Small intestine (tissue), 16 donors: ENCODE measurements around the gene NEDD4L. TPM values are rescaled to one million over a fixed set of nuclear protein-coding genes. Genes with fewer than 3 reads are reported as not detected.
"Not testable (repeated sequence)": the region's sequence is repeated elsewhere in the genome, so short reads cannot be mapped to it uniquely, and the experiment has no call there.

Experiments
- DNase-seq, 2 donors: peaks; one replicate each; pipeline versions ENCODE4 v3.0.0 to v3.0.0-alpha.2; 2013
- FAIRE-seq: peaks from 2 replicates; lab custom pipeline; 2012; peaks lifted over from hg19 to GRCh38; lab: Jason Lieb, UNC
- H3K27ac ChIP-seq, 3 donors: one replicate each; pipeline ENCODE4 v1.5.1; 2013; ENCODE audit warnings: low read length in 2 of 3, mild to moderate bottlenecking in 2 of 3, control low read depth in 1 of 3, inconsistent platforms in 1 of 3, low read depth in 1 of 3, moderate library complexity in 1 of 3
- H3K27me3 ChIP-seq, 3 donors: one replicate each; pipeline ENCODE4 v1.6.1; 2013; ENCODE audit warnings: low read length in 3 of 3, inconsistent platforms in 1 of 3; ENCODE audit not compliant: control insufficient read depth in 3 of 3, insufficient read depth in 3 of 3
- H3K36me3 ChIP-seq, 3 donors: one replicate each; pipeline ENCODE4 v1.6.1; 2013; ENCODE audit warnings: low read length in 3 of 3, inconsistent platforms in 1 of 3, low read depth in 1 of 3, mild to moderate bottlenecking in 1 of 3, moderate library complexity in 1 of 3; ENCODE audit not compliant: control insufficient read depth in 3 of 3, insufficient read depth in 2 of 3
- H3K4me1 ChIP-seq, 3 donors: one replicate each; pipeline ENCODE4 v1.6.1; 2013; ENCODE audit warnings: low read length in 2 of 3, inconsistent platforms in 1 of 3, low read depth in 1 of 3, mild to moderate bottlenecking in 1 of 3, moderate library complexity in 1 of 3; ENCODE audit not compliant: control insufficient read depth in 3 of 3, insufficient read depth in 2 of 3
- H3K4me3 ChIP-seq, 3 donors: one replicate each; pipeline ENCODE4 v1.5.1; 2013; ENCODE audit warnings: low read length in 3 of 3, control low read depth in 1 of 3, inconsistent platforms in 1 of 3, low read depth in 1 of 3, mild to moderate bottlenecking in 1 of 3, moderate library complexity in 1 of 3
- H3K9me3 ChIP-seq, 2 donors: one replicate each; pipeline ENCODE4 v1.6.1; 2013; ENCODE audit warnings: low read depth in 1 of 2, low read length in 1 of 2; ENCODE audit not compliant: control insufficient read depth in 2 of 2, insufficient read depth in 1 of 2
- WGBS, 3 donors: extraction: QIAGEN DNeasy Blood & Tissue Kit; methylation state at CpG; one replicate each; pipeline ENCODE4 v1.1.7; 2013; 5-methylcytosine and 5-hydroxymethylcytosine counted together
- long read RNA-seq, 10 donors: transcript quantifications; one replicate each; lab custom pipeline, GENCODE V29; 2026
- polyA plus RNA-seq, 4 donors: library from polyadenylated mRNA; stranded (reverse) in 3 of 4; unstranded in 1 of 4; fragments of 200-250 nt in 3 of 4; fragments of 120-200 nt in 1 of 4; gene quantifications; one replicate each; pipeline versions ENCODE4 v1.2.1 to v1.2.3, GENCODE V29; 2013
- donor health status: healthy with polysubstance abuse.
- donor health status: control.
- donor health status: control.
- donor health status: Bipolar disorder and iron deficiency.
- donor health status: healthy.

The NEDD4L gene
- polyA plus RNA-seq = 100 to 1,000 TPM in 1 of 4 donors, 10 to 100 TPM in 3; 36.5 to 113 (median 96.2) TPM
- long read RNA-seq, donor 1 = 0 reads
- long read RNA-seq, donor 2, partial matches to known transcripts = 0 of 3 reads
- long read RNA-seq, donor 2, other reads (novel, unspliced or antisense) = 0 of 3 reads
- long read RNA-seq, donor 3, partial matches to known transcripts = 0 of 5 reads
- long read RNA-seq, donor 3, other reads (novel, unspliced or antisense) = 0 of 5 reads
- long read RNA-seq, donor 4, partial matches to known transcripts = 0 of 1 reads
- long read RNA-seq, donor 4, other reads (novel, unspliced or antisense) = 0 of 1 reads
- long read RNA-seq, donor 5, partial matches to known transcripts = 0 of 3 reads
- long read RNA-seq, donor 5, other reads (novel, unspliced or antisense) = 0 of 3 reads
- long read RNA-seq, donor 6, transcript NEDD4L-237 (2 exons, 728 nt) = major isoform, 5 of 11 reads
- long read RNA-seq, donor 6, partial matches to known transcripts = 0 of 11 reads
- long read RNA-seq, donor 6, other reads (novel, unspliced or antisense) = 0 of 11 reads
- long read RNA-seq, donor 7, partial matches to known transcripts = 39 of 44 reads
- long read RNA-seq, donor 7, other reads (novel, unspliced or antisense) = 0 of 44 reads
- long read RNA-seq, donor 8 = 0 reads
- long read RNA-seq, donor 9, partial matches to known transcripts = 0 of 3 reads
- long read RNA-seq, donor 9, other reads (novel, unspliced or antisense) = 0 of 3 reads
- long read RNA-seq, donor 10, full-length matches to known transcripts = 17 of 23 reads
- long read RNA-seq, donor 10, partial matches to known transcripts = 6 of 23 reads
- long read RNA-seq, donor 10, other reads (novel, unspliced or antisense) = 0 of 23 reads

DNA sequence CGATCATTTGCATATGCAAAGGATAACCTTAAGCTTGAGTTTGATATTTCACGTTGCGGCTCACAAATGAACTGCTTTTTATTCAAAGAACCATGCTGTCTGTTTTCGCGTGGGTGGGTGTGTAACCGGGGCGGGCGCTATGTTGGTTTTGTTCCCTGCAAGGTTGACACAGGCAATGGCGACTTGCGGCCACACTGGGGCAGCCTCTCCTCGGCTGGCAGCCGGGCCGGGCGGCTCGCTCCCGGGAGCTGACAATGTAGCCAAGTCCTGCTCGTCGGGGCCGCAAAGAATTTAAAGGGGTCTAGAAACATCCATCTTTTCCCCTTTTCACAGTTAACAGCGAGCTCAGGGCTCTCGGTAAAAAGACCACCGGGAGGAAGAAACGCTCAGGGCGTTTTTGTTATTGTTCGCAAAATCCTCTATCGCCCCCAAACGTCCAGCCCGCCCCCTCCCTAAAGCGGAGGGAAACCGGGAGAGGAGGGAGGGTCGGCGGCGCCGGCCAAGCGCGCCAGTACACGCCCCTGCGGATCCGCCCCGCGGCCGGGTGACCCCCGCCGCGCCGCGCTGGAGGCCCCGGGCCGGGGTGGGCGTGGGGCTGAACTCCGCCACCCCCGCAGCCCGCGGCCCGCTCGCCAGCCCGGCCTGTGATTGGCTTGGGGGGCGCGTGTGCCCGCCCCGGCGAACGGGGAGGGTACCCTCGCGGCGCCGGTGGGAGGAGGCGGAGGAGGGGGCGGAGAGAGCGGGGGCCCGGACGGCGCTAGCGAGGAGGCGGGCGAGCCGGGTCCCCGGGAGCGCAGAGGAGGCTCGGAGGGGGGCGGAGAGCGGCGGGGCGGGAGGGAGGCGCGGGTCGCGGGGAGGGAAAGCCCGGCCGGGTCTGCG is at the start of gene NEDD4L:
TSS of gene NEDD4L (plus strand) at position 736 of the 879 bp plus-strand sequence. CDS start 435 bp downstream, outside the sequence.
- Histone ChIP-seq H3K27ac (peak within 1 kb of the TSS; percentile 82 to 97 (median 91)), H3K27me3 (no peaks in the 10 kb centered on the region), H3K9me3 (no peaks in the 10 kb centered on the region), H3K4me1 (peaks cover 0 to 33% (median 0%) of the 10 kb centered on the region in 3 donors), H3K4me3 (peak within 1 kb of the TSS; percentile 67 to 94 (median 69)), H3K36me3 (no peaks in the 10 kb centered on the region)
- 0% methylated on average over 31 to 89 of the region's 91 CpGs for WGBS, 3 donors
- DNase-seq (peak; percentile 87 to 95), FAIRE-seq (no peak)

DNA sequence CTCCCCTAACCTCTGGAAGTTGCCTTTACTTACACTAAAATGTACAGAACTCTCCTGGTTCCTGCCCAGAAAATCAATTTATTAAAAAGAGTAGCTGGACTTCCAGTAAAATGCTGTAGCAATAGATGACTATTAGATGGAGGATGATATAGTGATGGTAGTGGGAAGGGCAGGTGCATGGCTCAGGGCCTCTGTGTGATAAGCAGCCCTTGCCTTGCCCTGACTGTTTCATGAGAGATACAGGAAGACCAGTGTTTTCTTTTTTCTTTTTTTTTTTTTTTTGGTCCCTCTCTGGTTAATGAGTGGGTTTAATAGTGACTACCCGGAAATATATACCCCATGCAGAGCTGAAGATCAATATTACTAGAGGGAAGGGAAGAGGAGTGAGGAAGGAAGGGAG is 48.7 kb upstream of the NEDD4L start:
- Histone ChIP-seq H3K4me1 (peaks cover 0 to 3% (median 0%) of the 10 kb centered on the region in 3 donors), H3K27ac (no peak overlapping the region), H3K27me3 (no peaks in the 10 kb centered on the region), H3K4me3 (no peak overlapping the region), H3K9me3 (no peaks in the 10 kb centered on the region), H3K36me3 (no peaks in the 10 kb centered on the region)
- WGBS, 3 donors = 53 to 72% (median 72%) methylated on average over 1 of the region's 1 CpG
- DNase-seq (no peak), FAIRE-seq (no peak)

DNA sequence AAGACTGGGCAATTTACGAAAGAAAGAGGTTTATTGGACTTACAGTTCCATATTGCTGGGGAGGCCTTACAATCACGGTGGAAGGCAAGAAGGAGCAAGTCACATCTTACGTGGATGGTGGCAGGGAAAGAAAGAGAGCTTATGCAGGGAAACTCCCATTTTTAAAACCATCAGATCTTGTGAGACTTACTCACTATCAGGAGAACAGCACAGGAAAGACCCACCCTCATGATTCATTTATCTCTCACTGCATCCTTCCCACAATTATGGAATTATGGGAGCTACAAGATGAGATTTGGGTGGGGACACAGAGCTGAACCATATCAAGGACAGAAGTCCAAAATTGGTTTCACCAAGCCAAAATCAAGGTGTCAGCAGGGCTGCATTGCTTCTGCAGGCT is 47.1 kb upstream of the NEDD4L start:
- FAIRE-seq, H3K4me3 ChIP-seq, H3K36me3 ChIP-seq, H3K4me1 ChIP-seq, H3K9me3 ChIP-seq, H3K27ac ChIP-seq, H3K27me3 ChIP-seq, DNase-seq: not testable (repeated sequence)
- 92 to 94% (median 92%) methylated on average over 3 of the region's 3 CpGs for whole genome bisulfite sequencing, 3 donors

DNA sequence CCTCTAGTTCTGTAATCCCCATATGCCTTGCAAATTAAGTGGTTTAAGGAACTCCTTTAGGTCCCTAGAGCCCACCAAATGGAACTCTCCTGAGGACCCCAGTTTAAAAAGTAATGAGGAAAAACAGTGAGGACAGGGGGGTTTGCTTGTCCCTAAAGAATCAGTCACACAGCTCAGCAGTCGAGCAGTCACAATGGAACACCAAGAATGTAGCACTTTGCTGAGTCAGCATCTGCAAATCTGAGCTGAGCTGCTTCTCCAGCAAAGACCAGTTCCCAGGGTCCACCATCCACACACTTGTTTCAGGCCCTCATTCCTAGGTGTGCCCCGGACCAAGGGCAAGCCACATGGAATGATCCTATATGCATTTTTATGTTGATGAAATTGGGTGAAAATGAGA is 46.2 kb upstream of the NEDD4L start:
- FAIRE-seq (no peak), DNase-seq (no peak)
- WGBS, 3 donors = 75 to 97% (median 81%) methylated on average over 2 of the region's 2 CpGs
- H3K9me3 ChIP-seq = no peaks in the 10 kb centered on the region
- no peak overlapping the region for H3K4me3 ChIP-seq
- no peaks in the 10 kb centered on the region for H3K36me3 ChIP-seq
- no peak overlapping the region for H3K27ac ChIP-seq
- H3K27me3 ChIP-seq = no peaks in the 10 kb centered on the region
- peaks cover 0 to 3% (median 0%) of the 10 kb centered on the region in 3 donors for H3K4me1 ChIP-seq

DNA sequence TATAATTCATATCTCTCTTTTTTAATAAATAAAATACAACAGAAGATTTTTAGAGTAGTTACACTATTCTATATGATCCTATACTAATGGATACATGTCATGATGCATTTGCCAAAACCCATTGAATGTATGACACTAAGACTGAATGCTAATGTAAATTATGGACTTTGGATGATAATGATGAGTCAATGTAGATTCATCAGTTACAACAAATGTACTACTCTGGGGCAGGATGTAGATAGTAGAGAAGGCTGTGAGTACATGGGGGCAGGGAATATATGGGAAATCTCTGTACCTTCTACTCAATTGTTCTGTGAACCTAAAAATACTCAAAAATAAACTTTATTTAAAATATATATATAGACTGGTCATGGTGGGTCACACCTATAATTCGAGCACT is 45.6 kb upstream of the NEDD4L start:
- H3K36me3 ChIP-seq = no peaks in the 10 kb centered on the region
- H3K9me3 ChIP-seq = no peaks in the 10 kb centered on the region
- H3K4me3 ChIP-seq = no peak overlapping the region
- H3K27me3 ChIP-seq = no peaks in the 10 kb centered on the region
- WGBS, 3 donors = 78 to 79% (median 79%) methylated on average over 1 of the region's 1 CpG
- H3K27ac ChIP-seq = no peak overlapping the region
- DNase-seq (no peak), FAIRE-seq (no peak)
- peaks cover 0 to 3% (median 0%) of the 10 kb centered on the region in 3 donors for H3K4me1 ChIP-seq

DNA sequence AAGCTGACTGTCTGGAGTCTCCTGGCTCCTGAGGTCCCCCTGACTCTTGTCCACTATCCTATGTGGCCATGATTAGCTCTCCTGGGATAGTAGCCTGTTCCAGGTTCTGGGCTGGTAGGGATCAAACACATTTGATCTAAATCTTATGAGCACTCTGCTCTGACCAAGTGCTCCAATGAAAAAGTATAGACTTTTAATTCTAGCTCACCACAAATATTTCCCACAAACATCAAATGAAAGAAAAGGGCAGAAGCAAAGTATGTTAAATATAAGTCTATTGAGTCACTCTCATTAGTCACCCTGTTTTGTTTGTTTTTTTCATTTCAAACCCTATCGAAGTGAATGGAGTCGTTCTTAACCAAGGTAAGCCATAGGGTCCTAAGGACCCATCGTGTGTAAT is 39.7 kb upstream of the NEDD4L start:
- H3K36me3 ChIP-seq = no peaks in the 10 kb centered on the region
- H3K9me3 ChIP-seq = peaks cover 0 to 4% of the 10 kb centered on the region in 2 donors
- WGBS, 3 donors = 83 to 88% (median 86%) methylated on average over 3 of the region's 3 CpGs
- no peak overlapping the region for H3K27ac ChIP-seq
- H3K4me1 ChIP-seq = no peaks in the 10 kb centered on the region
- FAIRE-seq (no peak), DNase-seq (no peak)
- H3K27me3 ChIP-seq = no peaks in the 10 kb centered on the region
- H3K4me3 ChIP-seq = no peak overlapping the region

DNA sequence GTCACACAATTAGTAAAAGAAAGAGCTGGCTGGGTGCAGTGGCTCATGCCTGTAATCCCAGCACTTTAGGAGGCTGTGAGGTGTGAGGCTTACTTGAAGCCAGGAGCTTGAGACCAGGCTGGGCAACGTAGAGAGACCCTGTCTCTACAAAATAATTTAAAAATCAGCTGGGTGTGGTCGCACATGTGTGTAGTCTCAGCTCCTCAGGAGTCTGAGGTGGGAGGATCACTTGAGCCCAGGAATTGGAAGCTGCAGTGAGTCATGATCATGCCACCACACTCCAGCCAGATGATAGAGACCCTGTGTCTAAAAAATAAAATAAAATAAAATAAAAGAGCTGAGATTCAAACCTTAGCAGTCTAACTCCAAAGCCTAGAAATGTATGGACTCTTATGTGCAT is 39.0 kb upstream of the NEDD4L start:
- no peak for DNase-seq
- no peaks in the 10 kb centered on the region for H3K4me1 ChIP-seq
- no peaks in the 10 kb centered on the region for H3K27me3 ChIP-seq
- H3K27ac ChIP-seq = no peak overlapping the region
- WGBS, 3 donors = 62 to 78% (median 67%) methylated on average over 2 of the region's 2 CpGs
- H3K9me3 ChIP-seq = peaks cover 0 to 4% of the 10 kb centered on the region in 2 donors
- FAIRE-seq = no peak
- no peak overlapping the region for H3K4me3 ChIP-seq
- no peaks in the 10 kb centered on the region for H3K36me3 ChIP-seq
